Prostate gland (tissue), 2 donors: ENCODE measurements around the gene ADPRH.

Experiments
- POLR2A ChIP-seq: fragments of 450-650 bp; IDR thresholded peaks from one replicate; pipeline ENCODE4 v1.6.1; 2016; ENCODE audit warnings: antibody characterized with exemption, mild to moderate bottlenecking
- POLR2AphosphoS5 ChIP-seq: sonication (generic); formaldehyde crosslinking; IDR thresholded peaks from one replicate; pipeline ENCODE4 v1.6.1; 2017; ENCODE audit warnings: antibody characterized with exemption
- TF ChIP-seq, protein P1 (sequence below), 4 experiments: fragments of 200-600 bp in 2 of 4; fragments of 450-650 bp in 2 of 4; sonication (generic) in 2 of 4; IDR thresholded peaks; 1 replicate in 3 of 4; 2 replicates in 1 of 4; pipeline ENCODE4 v1.5.1; 2016 to 2019; ENCODE audit warnings: antibody characterized with exemption in 4 of 4, mild to moderate bottlenecking in 2 of 4, moderate library complexity in 2 of 4

DNA sequence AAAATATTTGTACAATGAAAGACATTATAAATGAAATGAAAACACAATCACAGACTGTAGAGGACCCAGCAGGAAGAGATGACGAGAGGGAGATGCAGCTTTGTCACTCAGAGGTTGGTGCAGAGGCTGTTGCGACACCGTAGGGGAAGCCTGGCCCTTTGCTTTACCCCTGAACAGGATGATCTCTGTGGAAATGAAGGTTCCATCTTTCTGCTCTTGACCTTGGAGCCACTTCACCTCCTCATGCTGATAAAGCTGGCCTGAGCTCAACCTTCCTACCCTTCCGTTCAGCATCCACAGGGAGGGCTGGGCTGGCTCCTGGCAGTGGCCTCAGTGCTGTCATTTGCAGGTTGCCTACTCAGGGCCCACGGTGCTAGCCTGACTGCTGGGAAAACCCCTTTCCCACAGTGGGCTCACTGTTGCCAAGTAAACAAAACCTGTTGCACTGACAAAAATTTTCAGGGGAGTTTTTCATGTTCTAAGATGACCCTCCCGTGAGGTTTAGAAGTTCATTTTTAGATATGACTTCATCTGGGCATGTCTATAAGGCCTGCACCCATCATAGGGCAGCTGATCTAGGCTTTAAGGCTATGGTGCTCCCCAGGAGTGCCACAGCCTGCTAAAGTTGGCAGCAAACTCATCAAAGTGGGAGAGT, 16.9 kb upstream of the ADPRH start:
- TF ChIP-seq POLR2A (no peak), POLR2AphosphoS5 (no peak)
- TF ChIP-seq, protein P1, sequence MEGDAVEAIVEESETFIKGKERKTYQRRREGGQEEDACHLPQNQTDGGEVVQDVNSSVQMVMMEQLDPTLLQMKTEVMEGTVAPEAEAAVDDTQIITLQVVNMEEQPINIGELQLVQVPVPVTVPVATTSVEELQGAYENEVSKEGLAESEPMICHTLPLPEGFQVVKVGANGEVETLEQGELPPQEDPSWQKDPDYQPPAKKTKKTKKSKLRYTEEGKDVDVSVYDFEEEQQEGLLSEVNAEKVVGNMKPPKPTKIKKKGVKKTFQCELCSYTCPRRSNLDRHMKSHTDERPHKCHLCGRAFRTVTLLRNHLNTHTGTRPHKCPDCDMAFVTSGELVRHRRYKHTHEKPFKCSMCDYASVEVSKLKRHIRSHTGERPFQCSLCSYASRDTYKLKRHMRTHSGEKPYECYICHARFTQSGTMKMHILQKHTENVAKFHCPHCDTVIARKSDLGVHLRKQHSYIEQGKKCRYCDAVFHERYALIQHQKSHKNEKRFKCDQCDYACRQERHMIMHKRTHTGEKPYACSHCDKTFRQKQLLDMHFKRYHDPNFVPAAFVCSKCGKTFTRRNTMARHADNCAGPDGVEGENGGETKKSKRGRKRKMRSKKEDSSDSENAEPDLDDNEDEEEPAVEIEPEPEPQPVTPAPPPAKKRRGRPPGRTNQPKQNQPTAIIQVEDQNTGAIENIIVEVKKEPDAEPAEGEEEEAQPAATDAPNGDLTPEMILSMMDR (IDR thresholded peaks at IDR 0.05): no peak
